Measurements from ENCODE around the gene FAM240B. TPM values are rescaled to one million over a fixed set of nuclear protein-coding genes. Genes with fewer than 3 reads are reported as not detected.

FAM240B gene
- not detected for total RNA-seq

DNA sequence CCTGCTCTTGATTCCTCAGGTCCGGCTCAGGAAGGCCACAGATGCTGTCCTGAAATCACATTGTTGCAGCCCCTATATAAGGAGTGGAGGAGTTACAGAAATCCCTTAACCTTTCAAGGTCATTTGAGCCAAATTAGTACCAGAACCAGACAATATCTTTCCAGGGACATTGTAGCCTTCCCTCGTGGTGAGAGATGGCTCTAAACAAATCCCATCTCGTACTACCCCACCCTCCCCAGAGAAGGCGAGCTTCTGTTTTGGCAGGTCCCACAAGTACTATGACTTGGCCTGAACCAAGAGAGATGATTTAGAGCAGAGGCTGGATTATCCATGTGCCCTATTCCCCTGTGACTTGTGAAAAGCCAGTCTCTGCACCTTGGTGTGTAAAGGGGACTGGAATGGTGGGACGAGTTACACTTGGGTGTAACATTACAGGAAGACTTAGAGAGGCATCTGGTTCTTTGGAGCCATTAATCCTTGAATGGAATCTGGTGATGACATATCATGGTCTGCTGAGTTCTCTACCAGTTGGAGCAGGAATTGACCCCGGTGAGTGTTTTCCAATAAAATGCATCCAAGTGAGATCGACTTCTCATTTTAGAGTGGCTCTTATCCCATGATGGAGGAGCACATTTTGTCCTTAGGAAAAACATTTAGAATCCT lies at the start of gene FAM240B:
TSS of gene FAM240B (minus strand) at position 51 of the 663 bp plus-strand sequence. CDS start 16,134 bp downstream, outside the sequence.
- H3K36me3 ChIP-seq = no peaks in the 10 kb centered on the region
- TF ChIP-seq EP300 (IDR thresholded peaks at IDR 0.05) = no peak
- H3K4me1 ChIP-seq = no peaks in the 10 kb centered on the region
- WGBS, 2 donors = 89 to 91% methylated on average over 6 to 7 of the region's 7 CpGs
- no peaks in the 10 kb centered on the region for H3K27me3 ChIP-seq
- no peak within 1 kb of the TSS for H3K27ac ChIP-seq
- ATAC-seq (ENCODE audit: low FRiP score in 2 of 2) (no peak), DNase-seq (no peak)
- H3K4me3 ChIP-seq = no peak within 1 kb of the TSS
- no peaks in the 10 kb centered on the region for H3K9me3 ChIP-seq

DNA sequence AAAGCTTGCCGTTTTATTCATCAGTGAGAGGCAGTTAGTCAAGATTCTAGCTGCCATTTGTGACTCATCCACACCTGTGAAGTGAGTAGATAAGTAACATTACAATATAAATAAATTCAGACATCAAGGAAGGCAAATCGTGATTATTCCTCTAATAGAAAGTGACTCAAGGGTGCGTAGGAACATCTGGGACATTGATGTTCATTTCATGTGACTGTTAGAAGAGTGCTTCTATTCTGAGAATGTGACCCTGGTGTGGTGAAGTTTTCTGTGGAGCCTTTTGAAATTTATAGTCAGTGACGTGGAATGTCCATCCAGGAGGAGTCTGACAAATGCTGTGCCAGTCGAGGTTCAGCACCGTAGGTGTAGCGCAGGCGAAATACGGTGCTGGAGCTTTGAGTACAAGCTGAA lies 48.4 kb upstream of the FAM240B start:
- DNase-seq (no peak), ATAC-seq (ENCODE audit: low FRiP score in 2 of 2) (no peak)
- Histone ChIP-seq H3K4me1 (no peaks in the 10 kb centered on the region), H3K27me3 (no peaks in the 10 kb centered on the region), H3K9me3 (no peaks in the 10 kb centered on the region), H3K36me3 (no peaks in the 10 kb centered on the region), H3K27ac (no peak overlapping the region), H3K4me3 (no peak overlapping the region)
- TF ChIP-seq, protein P1, sequence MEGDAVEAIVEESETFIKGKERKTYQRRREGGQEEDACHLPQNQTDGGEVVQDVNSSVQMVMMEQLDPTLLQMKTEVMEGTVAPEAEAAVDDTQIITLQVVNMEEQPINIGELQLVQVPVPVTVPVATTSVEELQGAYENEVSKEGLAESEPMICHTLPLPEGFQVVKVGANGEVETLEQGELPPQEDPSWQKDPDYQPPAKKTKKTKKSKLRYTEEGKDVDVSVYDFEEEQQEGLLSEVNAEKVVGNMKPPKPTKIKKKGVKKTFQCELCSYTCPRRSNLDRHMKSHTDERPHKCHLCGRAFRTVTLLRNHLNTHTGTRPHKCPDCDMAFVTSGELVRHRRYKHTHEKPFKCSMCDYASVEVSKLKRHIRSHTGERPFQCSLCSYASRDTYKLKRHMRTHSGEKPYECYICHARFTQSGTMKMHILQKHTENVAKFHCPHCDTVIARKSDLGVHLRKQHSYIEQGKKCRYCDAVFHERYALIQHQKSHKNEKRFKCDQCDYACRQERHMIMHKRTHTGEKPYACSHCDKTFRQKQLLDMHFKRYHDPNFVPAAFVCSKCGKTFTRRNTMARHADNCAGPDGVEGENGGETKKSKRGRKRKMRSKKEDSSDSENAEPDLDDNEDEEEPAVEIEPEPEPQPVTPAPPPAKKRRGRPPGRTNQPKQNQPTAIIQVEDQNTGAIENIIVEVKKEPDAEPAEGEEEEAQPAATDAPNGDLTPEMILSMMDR (IDR thresholded peaks at IDR 0.05) = no peak
- TF ChIP-seq POLR2A (IDR thresholded peaks at IDR 0.05) = no peak
- no peak for TF ChIP-seq POLR2AphosphoS5 (IDR thresholded peaks at IDR 0.05)
- no peak for TF ChIP-seq EP300 (IDR thresholded peaks at IDR 0.05)
- 83 to 86% methylated on average over 9 of the region's 9 CpGs for WGBS, 2 donors

DNA sequence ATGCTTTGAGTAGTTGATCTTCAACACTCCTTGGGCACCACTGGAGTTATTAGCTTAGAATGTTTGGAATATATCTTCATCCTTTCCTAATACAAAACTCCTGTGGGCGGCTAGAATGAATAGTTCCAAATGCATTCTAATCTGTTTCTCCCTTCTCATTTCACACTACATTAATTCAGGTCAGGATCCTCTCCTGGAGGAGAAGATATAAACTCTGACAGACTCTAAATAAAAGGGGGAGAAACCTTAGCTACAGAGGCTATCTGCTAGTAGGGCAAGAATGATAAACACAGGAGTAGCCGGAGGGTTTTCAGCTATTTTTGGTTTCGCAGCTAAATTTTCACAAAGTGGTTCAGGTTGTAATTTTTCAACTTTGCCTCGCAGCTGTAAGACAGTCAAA lies 45.2 kb upstream of the FAM240B start:
- H3K36me3 ChIP-seq = no peaks in the 10 kb centered on the region
- no peak overlapping the region for H3K27ac ChIP-seq
- no peaks in the 10 kb centered on the region for H3K4me1 ChIP-seq
- TF ChIP-seq POLR2AphosphoS5 (IDR thresholded peaks at IDR 0.05) (no peak), POLR2A (IDR thresholded peaks at IDR 0.05) (no peak), EP300 (IDR thresholded peaks at IDR 0.05) (no peak)
- TF ChIP-seq, protein P1 (IDR thresholded peaks at IDR 0.05) = no peak
- H3K27me3 ChIP-seq = no peaks in the 10 kb centered on the region
- 74 to 75% methylated on average over 4 of the region's 4 CpGs for WGBS, 2 donors
- H3K4me3 ChIP-seq = no peak overlapping the region
- no peak for DNase-seq
- no peak for ATAC-seq (ENCODE audit: low FRiP score in 2 of 2)
- H3K9me3 ChIP-seq = no peaks in the 10 kb centered on the region

DNA sequence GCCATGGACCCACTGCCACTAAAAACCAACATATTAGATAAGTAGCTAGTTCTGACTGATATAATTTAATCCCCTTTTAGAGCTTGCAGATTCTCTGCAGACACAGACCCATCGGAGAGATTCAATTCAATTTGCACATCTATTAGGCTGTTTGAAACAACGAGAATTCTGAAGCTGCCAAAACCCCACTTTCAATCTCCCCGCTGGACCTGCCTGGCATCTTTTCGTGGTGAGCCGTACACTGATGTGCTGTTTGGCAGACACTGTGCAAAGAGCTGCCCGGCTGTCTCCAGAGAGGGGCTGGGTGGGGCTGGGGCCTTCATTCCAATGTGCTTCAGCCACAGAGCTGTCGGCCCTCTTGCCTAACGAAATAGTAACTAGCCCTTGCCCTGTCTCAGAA lies 42.1 kb upstream of the FAM240B start:
- H3K4me1 ChIP-seq = no peaks in the 10 kb centered on the region
- no peaks in the 10 kb centered on the region for H3K9me3 ChIP-seq
- no peak for DNase-seq
- no peaks in the 10 kb centered on the region for H3K36me3 ChIP-seq
- ATAC-seq (ENCODE audit: low FRiP score in 2 of 2) = no peak
- 60 to 70% methylated on average over 8 of the region's 8 CpGs for whole genome bisulfite sequencing, 2 donors
- TF ChIP-seq POLR2A (IDR thresholded peaks at IDR 0.05) (no peak), EP300 (IDR thresholded peaks at IDR 0.05) (no peak), POLR2AphosphoS5 (IDR thresholded peaks at IDR 0.05) (no peak)
- TF ChIP-seq, protein P1 (IDR thresholded peaks at IDR 0.05) = no peak
- H3K27ac ChIP-seq = no peak overlapping the region
- H3K4me3 ChIP-seq = no peak overlapping the region
- no peaks in the 10 kb centered on the region for H3K27me3 ChIP-seq

DNA sequence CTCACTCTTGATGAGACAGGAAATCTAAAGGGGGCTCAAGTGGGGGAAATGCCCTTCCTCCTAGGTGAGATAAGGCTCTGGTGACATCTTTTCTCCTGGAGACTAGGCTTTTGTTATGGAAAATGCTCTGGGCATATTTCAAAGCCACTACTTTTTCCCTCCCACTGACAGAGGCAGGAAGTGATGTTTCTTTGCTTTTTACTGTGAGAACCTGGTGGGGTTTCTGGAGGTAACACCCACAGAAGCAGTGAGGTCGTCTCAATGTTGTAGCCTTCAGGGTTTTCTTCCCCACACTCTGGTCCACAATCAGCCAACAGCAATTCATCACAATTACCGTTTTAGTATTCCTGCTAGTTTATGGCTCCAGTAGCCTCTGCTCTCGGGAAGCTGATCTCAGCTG lies 41.4 kb upstream of the FAM240B start:
- ATAC-seq (ENCODE audit: low FRiP score in 2 of 2) (no peak), DNase-seq (no peak)
- WGBS, 2 donors = 25 to 40% methylated on average over 3 of the region's 3 CpGs
- H3K4me3 ChIP-seq = no peak overlapping the region
- no peaks in the 10 kb centered on the region for H3K36me3 ChIP-seq
- H3K4me1 ChIP-seq = no peaks in the 10 kb centered on the region
- H3K27ac ChIP-seq = no peak overlapping the region
- H3K27me3 ChIP-seq = no peaks in the 10 kb centered on the region
- H3K9me3 ChIP-seq = no peaks in the 10 kb centered on the region
- no peak for TF ChIP-seq POLR2A (IDR thresholded peaks at IDR 0.05)
- TF ChIP-seq, protein P1 (IDR thresholded peaks at IDR 0.05) = no peak
- no peak for TF ChIP-seq EP300 (IDR thresholded peaks at IDR 0.05)
- TF ChIP-seq POLR2AphosphoS5 (IDR thresholded peaks at IDR 0.05) = no peak
